ENCODE results near the gene OR2A1.
"Not testable (repeated sequence)": the region's sequence is repeated elsewhere in the genome, so short reads cannot be mapped to it uniquely, and the experiment has no call there.

Gene OR2A1

GRCh38 chr7:144305156-144305555 is 7.1 kb upstream of the OR2A1 start:
- not testable (repeated sequence) for H3K4me1 Mint-ChIP-seq (ENCODE audit: low read depth); H3K27ac Mint-ChIP-seq; H3K36me3 Mint-ChIP-seq (ENCODE audit: low read depth); H3K4me3 Mint-ChIP-seq; H3K27me3 Mint-ChIP-seq (ENCODE audit: low read depth); H3K9me3 Mint-ChIP-seq

- H3K4me1 Mint-ChIP-seq (ENCODE audit: low read depth); H3K4me3 Mint-ChIP-seq; H3K36me3 Mint-ChIP-seq (ENCODE audit: low read depth); H3K9me3 Mint-ChIP-seq; H3K27ac Mint-ChIP-seq; H3K27me3 Mint-ChIP-seq (ENCODE audit: low read depth): not testable (repeated sequence)
Observed at GRCh38 chr7:144309702-144310101, 2.5 kb upstream of the OR2A1 start.

GRCh38 chr7:144311218-144311617 is 1.0 kb upstream of the OR2A1 start:
- H3K27ac Mint-ChIP-seq, H3K4me3 Mint-ChIP-seq: not testable (repeated sequence)

GRCh38 chr7:144317537-144317936 is 5.3 kb downstream of the OR2A1 start:
- H3K36me3 Mint-ChIP-seq (ENCODE audit: low read depth); H3K4me1 Mint-ChIP-seq (ENCODE audit: low read depth); H3K9me3 Mint-ChIP-seq; H3K27me3 Mint-ChIP-seq (ENCODE audit: low read depth); H3K4me3 Mint-ChIP-seq; H3K27ac Mint-ChIP-seq: not testable (repeated sequence)

More at GRCh38 chr7:144311218-144311617, 1.0 kb upstream of the OR2A1 start:
- not testable (repeated sequence) for H3K9me3 Mint-ChIP-seq; H3K36me3 Mint-ChIP-seq (ENCODE audit: low read depth); H3K4me1 Mint-ChIP-seq (ENCODE audit: low read depth); H3K27me3 Mint-ChIP-seq (ENCODE audit: low read depth)

GRCh38 chr7:144319547-144319946 is 7.3 kb downstream of the OR2A1 start:
- H3K27me3 Mint-ChIP-seq (ENCODE audit: low read depth); H3K9me3 Mint-ChIP-seq; H3K36me3 Mint-ChIP-seq (ENCODE audit: low read depth); H3K27ac Mint-ChIP-seq; H3K4me1 Mint-ChIP-seq (ENCODE audit: low read depth); H3K4me3 Mint-ChIP-seq: not testable (repeated sequence)

- H3K27me3 Mint-ChIP-seq (ENCODE audit: low read depth); H3K9me3 Mint-ChIP-seq; H3K36me3 Mint-ChIP-seq (ENCODE audit: low read depth); H3K4me3 Mint-ChIP-seq; H3K27ac Mint-ChIP-seq; H3K4me1 Mint-ChIP-seq (ENCODE audit: low read depth): not testable (repeated sequence)
Observed at GRCh38 chr7:144321677-144322206, 9.5 kb downstream of the OR2A1 start.

- not testable (repeated sequence) for H3K4me1 Mint-ChIP-seq (ENCODE audit: low read depth); H3K9me3 Mint-ChIP-seq; H3K4me3 Mint-ChIP-seq; H3K27me3 Mint-ChIP-seq (ENCODE audit: low read depth); H3K36me3 Mint-ChIP-seq (ENCODE audit: low read depth); H3K27ac Mint-ChIP-seq
Observed at GRCh38 chr7:144323359-144323758, 11.1 kb downstream of the OR2A1 start.

GRCh38 chr7:144325868-144326267 is 13.6 kb downstream of the OR2A1 start:
- not testable (repeated sequence) for H3K27me3 Mint-ChIP-seq (ENCODE audit: low read depth); H3K4me1 Mint-ChIP-seq (ENCODE audit: low read depth); H3K4me3 Mint-ChIP-seq; H3K27ac Mint-ChIP-seq; H3K36me3 Mint-ChIP-seq (ENCODE audit: low read depth); H3K9me3 Mint-ChIP-seq

GRCh38 chr7:144330044-144330443 is 17.8 kb downstream of the OR2A1 start:
- H3K4me3 Mint-ChIP-seq; H3K36me3 Mint-ChIP-seq (ENCODE audit: low read depth); H3K27me3 Mint-ChIP-seq (ENCODE audit: low read depth); H3K27ac Mint-ChIP-seq; H3K9me3 Mint-ChIP-seq; H3K4me1 Mint-ChIP-seq (ENCODE audit: low read depth): not testable (repeated sequence)

GRCh38 chr7:144331221-144331995 is 19.2 kb downstream of the OR2A1 start:
- H3K4me1 Mint-ChIP-seq (ENCODE audit: low read depth) = not testable (repeated sequence)

GRCh38 chr7:144331996-144332288 is 19.7 kb downstream of the OR2A1 start:
- not testable (repeated sequence) for H3K27ac Mint-ChIP-seq; H3K4me1 Mint-ChIP-seq (ENCODE audit: low read depth); H3K36me3 Mint-ChIP-seq (ENCODE audit: low read depth); H3K27me3 Mint-ChIP-seq (ENCODE audit: low read depth); H3K9me3 Mint-ChIP-seq; H3K4me3 Mint-ChIP-seq

More at GRCh38 chr7:144331221-144331995, 19.2 kb downstream of the OR2A1 start:
- not testable (repeated sequence) for H3K27ac Mint-ChIP-seq; H3K27me3 Mint-ChIP-seq (ENCODE audit: low read depth); H3K4me3 Mint-ChIP-seq; H3K36me3 Mint-ChIP-seq (ENCODE audit: low read depth); H3K9me3 Mint-ChIP-seq

GRCh38 chr7:144348625-144349024 is 36.4 kb downstream of the OR2A1 start:
- H3K4me3 Mint-ChIP-seq; H3K36me3 Mint-ChIP-seq (ENCODE audit: low read depth); H3K27ac Mint-ChIP-seq; H3K27me3 Mint-ChIP-seq (ENCODE audit: low read depth); H3K4me1 Mint-ChIP-seq (ENCODE audit: low read depth); H3K9me3 Mint-ChIP-seq: not testable (repeated sequence)

GRCh38 chr7:144351667-144352066 is 39.4 kb downstream of the OR2A1 start:
- not testable (repeated sequence) for H3K36me3 Mint-ChIP-seq (ENCODE audit: low read depth); H3K4me1 Mint-ChIP-seq (ENCODE audit: low read depth); H3K4me3 Mint-ChIP-seq; H3K27me3 Mint-ChIP-seq (ENCODE audit: low read depth); H3K9me3 Mint-ChIP-seq; H3K27ac Mint-ChIP-seq

GRCh38 chr7:144355176-144355822 is 43.1 kb downstream of the OR2A1 start, which contains the start of gene ARHGEF5:
ARHGEF5 (plus strand) TSS chr7:144355402; CDS start chr7:144362670, 7,268 bp downstream.
- not testable (repeated sequence) for H3K4me1 Mint-ChIP-seq (ENCODE audit: low read depth); H3K9me3 Mint-ChIP-seq; H3K27me3 Mint-ChIP-seq (ENCODE audit: low read depth); H3K36me3 Mint-ChIP-seq (ENCODE audit: low read depth)
- H3K27ac Mint-ChIP-seq = peak within 1 kb of the TSS; percentile 47
- H3K4me3 Mint-ChIP-seq = peak within 1 kb of the TSS; percentile 81

- H3K27ac Mint-ChIP-seq; H3K4me1 Mint-ChIP-seq (ENCODE audit: low read depth); H3K27me3 Mint-ChIP-seq (ENCODE audit: low read depth): not testable (repeated sequence)
Observed at GRCh38 chr7:144356185-144356584, 44.0 kb downstream of the OR2A1 start.

GRCh38 chr7:144356860-144357259 is 44.6 kb downstream of the OR2A1 start:
- H3K27ac Mint-ChIP-seq; H3K9me3 Mint-ChIP-seq; H3K4me3 Mint-ChIP-seq; H3K4me1 Mint-ChIP-seq (ENCODE audit: low read depth); H3K36me3 Mint-ChIP-seq (ENCODE audit: low read depth); H3K27me3 Mint-ChIP-seq (ENCODE audit: low read depth): not testable (repeated sequence)

More at GRCh38 chr7:144356185-144356584, 44.0 kb downstream of the OR2A1 start:
- H3K9me3 Mint-ChIP-seq; H3K4me3 Mint-ChIP-seq; H3K36me3 Mint-ChIP-seq (ENCODE audit: low read depth): not testable (repeated sequence)
